ENCODE results near the gene WBP2.

WBP2 gene

GRCh38 chr17:75827308-75828075 is 27.6 kb downstream of the WBP2 start:
- peak; percentile 53 for DNase-seq (ENCODE audit: low spot score)

- no peak for DNase-seq (ENCODE audit: low spot score)
These were observed 28.4 kb downstream of the WBP2 start for GRCh38 chr17:75826561-75827307.

GRCh38 chr17:75825748-75826370 is 29.3 kb downstream of the WBP2 start:
- no peak for DNase-seq (ENCODE audit: low spot score)

GRCh38 chr17:75825149-75825552 is 30.0 kb downstream of the WBP2 start:
- DNase-seq (ENCODE audit: low spot score) = no peak

- no peak for DNase-seq (ENCODE audit: low spot score)
These were observed 30.5 kb downstream of the WBP2 start for GRCh38 chr17:75824666-75825065.

GRCh38 chr17:75824050-75824552 is 31.0 kb downstream of the WBP2 start:
- no peak for DNase-seq (ENCODE audit: low spot score)

- DNase-seq (ENCODE audit: low spot score) = no peak
These were observed 31.7 kb downstream of the WBP2 start for GRCh38 chr17:75823257-75824041.

GRCh38 chr17:75822800-75823166 is 32.4 kb downstream of the WBP2 start:
- no peak for DNase-seq (ENCODE audit: low spot score)

- no peak for DNase-seq (ENCODE audit: low spot score)
These were observed 32.9 kb downstream of the WBP2 start for GRCh38 chr17:75822119-75822799.

- DNase-seq (ENCODE audit: low spot score) = no peak
These were observed 33.6 kb downstream of the WBP2 start for GRCh38 chr17:75821552-75821951.

- DNase-seq (ENCODE audit: low spot score) = no peak
These were observed 34.7 kb downstream of the WBP2 start for GRCh38 chr17:75820094-75821080.

GRCh38 chr17:75819678-75820077 is 35.5 kb downstream of the WBP2 start:
- DNase-seq (ENCODE audit: low spot score) = no peak

- DNase-seq (ENCODE audit: low spot score) = no peak
These were observed 36.0 kb downstream of the WBP2 start for GRCh38 chr17:75819116-75819515.

- no peak for DNase-seq (ENCODE audit: low spot score)
These were observed 36.7 kb downstream of the WBP2 start for GRCh38 chr17:75818326-75818885.

- DNase-seq (ENCODE audit: low spot score) = no peak
These were observed 37.6 kb downstream of the WBP2 start for GRCh38 chr17:75817571-75817970.

GRCh38 chr17:75816693-75817092 is 38.4 kb downstream of the WBP2 start:
- no peak for DNase-seq (ENCODE audit: low spot score)

GRCh38 chr17:75815399-75815798 is 39.7 kb downstream of the WBP2 start:
- DNase-seq (ENCODE audit: low spot score) = no peak

- no peak for DNase-seq (ENCODE audit: low spot score)
These were observed 40.2 kb downstream of the WBP2 start for GRCh38 chr17:75814900-75815373.

GRCh38 chr17:75814021-75814395 is 41.1 kb downstream of the WBP2 start:
- no peak for DNase-seq (ENCODE audit: low spot score)

Measured in pons (tissue), 1 donor.